H9 (cell line): ENCODE results near the gene SPECC1. TPM values are rescaled to one million over a fixed set of nuclear protein-coding genes. Genes with fewer than 3 reads are reported as not detected.

Experiments used
- DNase-seq: peaks from one replicate; pipeline ENCODE4 v3.0.0-alpha.2; 2017
- H2AFZ ChIP-seq: one replicate; pipeline ENCODE4 v1.6.1; 2013; ENCODE audit warnings: mild to moderate bottlenecking, low read length, control low read depth, moderate library complexity
- H2AK5ac ChIP-seq: 2 replicates; pipeline ENCODE4 v1.6.1; 2013; ENCODE audit warnings: low read length, control low read depth, mixed read lengths; ENCODE audit not compliant: insufficient read length
- H2BK120ac ChIP-seq: one replicate; pipeline ENCODE4 v1.6.1; 2013; ENCODE audit warnings: low read depth, mild to moderate bottlenecking, low read length, control low read depth, inconsistent platforms; ENCODE audit not compliant: poor library complexity, severe bottlenecking
- H2BK12ac ChIP-seq: 2 replicates; pipeline ENCODE4 v1.6.1; 2013; ENCODE audit warnings: low read length, control low read depth, mixed read lengths, low read depth; ENCODE audit not compliant: insufficient read length
- H2BK15ac ChIP-seq: 2 replicates; pipeline ENCODE4 v1.6.1; 2013; ENCODE audit warnings: low read depth, low read length, control low read depth
- H2BK20ac ChIP-seq: one replicate; pipeline ENCODE4 v1.6.1; 2013; ENCODE audit warnings: low read depth, mild to moderate bottlenecking, low read length, control low read depth, inconsistent platforms; ENCODE audit not compliant: poor library complexity, severe bottlenecking
- H2BK5ac ChIP-seq: 2 replicates; pipeline ENCODE4 v1.6.1; 2013; ENCODE audit warnings: low read length, control low read depth, mixed read lengths; ENCODE audit not compliant: insufficient read length
- H3K14ac ChIP-seq: 2 replicates; pipeline ENCODE4 v1.6.1; 2013; ENCODE audit warnings: low read length, control low read depth; ENCODE audit not compliant: insufficient read depth
- H3K18ac ChIP-seq: 2 replicates; pipeline ENCODE4 v1.6.1; 2013; ENCODE audit warnings: low read depth, mild to moderate bottlenecking, mixed read lengths, low read length, control low read depth; ENCODE audit not compliant: insufficient read length
- H3K23ac ChIP-seq: 2 replicates; pipeline ENCODE4 v1.6.1; 2013; ENCODE audit warnings: low read length, control low read depth, mixed read lengths, low read depth; ENCODE audit not compliant: insufficient read length
- H3K23me2 ChIP-seq: 2 replicates; pipeline ENCODE4 v1.6.1; 2013; ENCODE audit warnings: low read depth, mild to moderate bottlenecking, mixed read lengths, low read length, control low read depth; ENCODE audit not compliant: insufficient read length, poor library complexity, severe bottlenecking
- H3K27ac ChIP-seq: 2 replicates; pipeline ENCODE4 v1.5.1; 2013; ENCODE audit warnings: low read length, control low read depth, mixed read lengths, low read depth; ENCODE audit not compliant: insufficient read length
- H3K27me3 ChIP-seq: 2 replicates; pipeline ENCODE4 v1.6.1; 2013; ENCODE audit warnings: low read length, control low read depth, inconsistent platforms; ENCODE audit not compliant: insufficient read depth
- H3K4ac ChIP-seq: 2 replicates; pipeline ENCODE4 v1.6.1; 2013; ENCODE audit warnings: low read depth, mild to moderate bottlenecking, control low read depth, inconsistent platforms, low read length, moderate library complexity
- H3K4me1 ChIP-seq: 2 replicates; pipeline ENCODE4 v1.6.1; 2013; ENCODE audit warnings: low read length, control low read depth, inconsistent platforms; ENCODE audit not compliant: insufficient read depth
- H3K4me2 ChIP-seq: 2 replicates; pipeline ENCODE4 v1.6.1; 2013; ENCODE audit warnings: low read length, control low read depth, mixed read lengths; ENCODE audit not compliant: insufficient read length, insufficient read depth
- H3K56ac ChIP-seq: 2 replicates; pipeline ENCODE4 v1.6.1; 2013; ENCODE audit warnings: low read depth, mild to moderate bottlenecking, mixed read lengths, low read length, control low read depth; ENCODE audit not compliant: insufficient read length
- H3K79me1 ChIP-seq: 2 replicates; pipeline ENCODE4 v1.6.1; 2013; ENCODE audit warnings: low read depth, mild to moderate bottlenecking, moderate library complexity, low read length, control low read depth, inconsistent platforms; ENCODE audit not compliant: insufficient read depth, poor library complexity, severe bottlenecking
- H3K79me2 ChIP-seq: 2 replicates; pipeline ENCODE4 v1.6.1; 2013; ENCODE audit warnings: low read length, control low read depth, inconsistent platforms; ENCODE audit not compliant: insufficient read depth
- H3K9ac ChIP-seq: 2 replicates; pipeline ENCODE4 v1.6.1; 2013; ENCODE audit warnings: low read length, control low read depth, mixed read lengths; ENCODE audit not compliant: insufficient read length; ENCODE audit errors: extremely low read depth
- H3K9me3 ChIP-seq: one replicate; pipeline ENCODE4 v1.6.1; 2013; ENCODE audit warnings: low read depth, low read length, inconsistent platforms; ENCODE audit not compliant: control insufficient read depth
- H3T11ph ChIP-seq: one replicate; pipeline ENCODE4 v1.6.1; 2013; ENCODE audit warnings: mild to moderate bottlenecking, low read length, control low read depth, inconsistent platforms
- H4K20me1 ChIP-seq: one replicate; pipeline ENCODE4 v1.6.1; 2013; ENCODE audit not compliant: control insufficient read depth, insufficient read length, insufficient read depth
- H4K5ac ChIP-seq: 2 replicates; pipeline ENCODE4 v1.6.1; 2013; ENCODE audit warnings: low read depth, mild to moderate bottlenecking, mixed read lengths, low read length, control low read depth; ENCODE audit not compliant: insufficient read length
- H4K8ac ChIP-seq: replicated peaks from 2 replicates; pipeline ENCODE4 v1.6.1; 2013; ENCODE audit warnings: low read length, control low read depth, mixed read lengths, low read depth; ENCODE audit not compliant: insufficient read length
- H4K91ac ChIP-seq: 2 replicates; pipeline ENCODE4 v1.6.1; 2013; ENCODE audit warnings: low read depth, mild to moderate bottlenecking, moderate library complexity, mixed read lengths, low read length, control low read depth; ENCODE audit not compliant: insufficient read length
- H3K27ac Mint-ChIP-seq, 3 experiments: 2 replicates in 2 of 3; 3 replicates in 1 of 3; pipeline ENCODE4 v1.8.0; 2020 to 2021; ENCODE audit warnings: mixed read lengths in 3 of 3, mild to moderate bottlenecking in 1 of 3, moderate library complexity in 1 of 3
- H3K27me3 Mint-ChIP-seq: 2 replicates; pipeline ENCODE4 v1.8.0; 2021; ENCODE audit warnings: low read depth, mild to moderate bottlenecking, moderate library complexity, mixed read lengths
- H3K36me3 Mint-ChIP-seq, 3 experiments: 2 replicates in 2 of 3; 3 replicates in 1 of 3; pipeline ENCODE4 v1.8.0; 2020 to 2021; ENCODE audit warnings: low read depth in 3 of 3, mixed read lengths in 3 of 3; ENCODE audit not compliant: insufficient read depth in 1 of 3
- H3K4me1 Mint-ChIP-seq, 2 experiments: 2 replicates each; pipeline ENCODE4 v1.8.0; 2020; ENCODE audit warnings: mixed read lengths in 2 of 2
- H3K4me3 Mint-ChIP-seq, 2 experiments: 2 replicates in 1 of 2; 3 replicates in 1 of 2; pipeline ENCODE4 v1.8.0; 2020 to 2021; ENCODE audit warnings: mild to moderate bottlenecking in 2 of 2, mixed read lengths in 2 of 2, moderate library complexity in 1 of 2
- H3K9me3 Mint-ChIP-seq, 2 experiments: 2 replicates in 1 of 2; 3 replicates in 1 of 2; pipeline ENCODE4 v1.8.0; 2020; ENCODE audit warnings: mild to moderate bottlenecking in 2 of 2, mixed read lengths in 2 of 2, moderate library complexity in 1 of 2
- CTCF ChIP-seq: fragments of 200-600 bp; sonication (generic); conservative IDR thresholded peaks from 3 replicates; pipeline ENCODE4 v1.8.0; 2021; ENCODE audit warnings: antibody characterized with exemption, mild to moderate bottlenecking
- WGBS: extraction: QIAGEN DNeasy Blood & Tissue Kit; methylation state at CpG from one replicate; pipeline ENCODE4 v1.1.7; 2013; ENCODE audit warnings: missing lambda C conversion rate, low lambda C conversion rate, mixed read lengths; ENCODE audit not compliant: insufficient read length; ENCODE audit errors: extremely low coverage; 5-methylcytosine and 5-hydroxymethylcytosine counted together
- total RNA-seq: library from RNA; stranded (reverse); gene quantifications from 2 replicates; pipeline ENCODE4 v1.2.1, GENCODE V29; 2021

Gene SPECC1
- total RNA-seq, 1 experiment from 2014 or later, result 65.7 TPM

GRCh38 chr17:20141198-20141972, 132.2 kb downstream of the SPECC1 start:
- peaks cover 21 to 30% of the 10 kb centered on the region in 2 experiments for H3K4me1 Mint-ChIP-seq
- Histone ChIP-seq H3K27me3 (no peaks in the 10 kb centered on the region), H3K23me2 (no peaks in the 10 kb centered on the region), H3K23ac (no peak overlapping the region), H2BK20ac (no peak overlapping the region), H3T11ph (no peak overlapping the region), H4K8ac (no peak overlapping the region), H3K4me2 (no peak overlapping the region), H3K4me1 (peaks cover 6% of the 10 kb centered on the region; the same call in 1 of the 2 replicates), H2BK12ac (no peak overlapping the region), H2AK5ac (no peak overlapping the region), H3K27ac (no peak overlapping the region), H3K18ac (no peak overlapping the region), H2AFZ (no peak overlapping the region), H4K91ac (no peak overlapping the region), H2BK15ac (no peak overlapping the region), H3K56ac (no peak overlapping the region), H3K79me1 (no peaks in the 10 kb centered on the region), H2BK5ac (no peak overlapping the region), H3K9ac (no peak overlapping the region), H3K14ac (no peak overlapping the region; the same call in 1 of the 2 replicates), H3K9me3 (no peaks in the 10 kb centered on the region), H2BK120ac (no peak overlapping the region), H4K20me1 (no peaks in the 10 kb centered on the region), H4K5ac (no peak overlapping the region), H3K4ac (no peak overlapping the region), H3K79me2 (peaks cover 2% of the 10 kb centered on the region)
- H3K4me3 Mint-ChIP-seq, result peak overlapping the region in 1 of 2 experiments; percentile 15; a peak in 1 of 5 replicates
- H3K9me3 Mint-ChIP-seq, result peaks cover 0 to 4% of the 10 kb centered on the region in 2 experiments; a peak in 1 of 5 replicates
- no peak for TF ChIP-seq CTCF
- peak overlapping the region in 1 of 3 experiments; percentile 7; a peak in 1 of 7 replicates for H3K27ac Mint-ChIP-seq
- DNase-seq, result no peak
- WGBS, result no CpG with 5 or more reads among the region's 10 CpGs
- peaks cover 2% of the 10 kb centered on the region for H3K27me3 Mint-ChIP-seq
- H3K36me3 Mint-ChIP-seq, result peaks cover 0 to 3% (median 0%) of the 10 kb centered on the region in 3 experiments; a peak in 1 of 7 replicates
